ENCODE results near the gene NCKAP5. TPM values are rescaled to one million over a fixed set of nuclear protein-coding genes. Genes with fewer than 3 reads are reported as not detected.

Gene NCKAP5
- total and polyA plus RNA-seq, 2 of the 13 experiments (the other 11 are each of a cell fraction or from before 2014, with no cell fraction given): 0.01 TPM; not detected in 1

DNA sequence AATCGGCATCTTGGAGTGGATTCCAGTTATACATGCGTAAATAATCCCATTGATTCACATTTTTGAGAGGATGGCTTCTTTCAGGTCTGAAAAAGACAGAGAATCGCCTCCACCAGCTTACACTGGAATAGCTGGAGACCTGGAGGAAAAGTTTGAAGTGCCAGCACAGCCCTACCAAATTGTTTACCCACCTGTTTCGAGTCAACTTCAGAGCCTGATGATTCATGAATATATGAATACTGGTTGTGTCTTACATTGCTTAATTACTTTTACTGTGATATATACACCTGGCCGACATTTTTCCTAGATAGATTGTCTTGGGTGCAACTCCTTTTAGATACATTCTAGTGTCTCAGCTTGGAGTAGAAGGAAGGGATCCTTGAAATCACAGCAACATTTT, 335 bp upstream of the NCKAP5 start:
- CTCF ChIA-PET (ENCODE audit: low intra/inter-chr PET ratio, low total read pairs): no interaction called here
- Histone ChIP-seq H3K9me3 (ENCODE audit: low read length) (no peaks in the 10 kb centered on the region), H3K36me3 (replicated peaks in 1 of 2; ENCODE audit: control insufficient read depth in 1 of 2, insufficient read depth in 2 of 2, low read length in 2 of 2) (no peaks in the 10 kb centered on the region), H2AFZ (ENCODE audit: low read length) (no peak overlapping the region), H3K4me2 (ENCODE audit: low read depth, low read length) (no peak overlapping the region), H3K27me3 (ENCODE audit: control insufficient read depth in 1 of 2, insufficient read depth in 2 of 2, low read length in 2 of 2) (peaks cover 0 to 5% of the 10 kb centered on the region in 2 experiments; a peak in 2 of 5 replicates), H3K79me2 (ENCODE audit: insufficient read depth, low read length) (no peaks in the 10 kb centered on the region), H3K4me3 (replicated peaks in 1 of 3; ENCODE audit: insufficient read depth in 1 of 3, low read depth in 2 of 3, low read length in 3 of 3) (no peak overlapping the region), H4K20me1 (ENCODE audit: insufficient read depth, low read length) (no peaks in the 10 kb centered on the region), H3K4me1 (ENCODE audit: insufficient read depth, low read length) (peaks cover 8% of the 10 kb centered on the region; the same call in 1 of the 2 replicates), H3K27ac (ENCODE audit: extremely low read length, insufficient read depth, low read length) (no peak overlapping the region), H3K9ac (ENCODE audit: insufficient read depth, low read depth, low read length) (no peak overlapping the region)
- intact Hi-C loops (cut with micrococcal nuclease; ENCODE audit: unreplicated experiment) (no loop called here), in situ Hi-C loops (cut with HindIII; ENCODE audit: extremely low pct_ligation_motif_present, low pct_unique_long_range_greater_than_20kb) (no loop called here)
- POLR2A ChIA-PET: no interaction called here
- DNase-seq (ENCODE audit: low spot score): no peak
- ATAC-seq: no peak
- no peak for TF ChIP-seq IKZF4 (CRISPR knock-in tag; IDR thresholded peaks at IDR 0.05; ENCODE audit: borderline replicate concordance, low read depth, not compliant biosample characterization)
- TF ChIP-seq ZNF709 (CRISPR knock-in tag; IDR thresholded peaks at IDR 0.05): no peak
- TF ChIP-seq HHEX (CRISPR knock-in tag; IDR thresholded peaks at IDR 0.05): no peak
- no peak for TF ChIP-seq SPEN (CRISPR knock-in tag; IDR thresholded peaks at IDR 0.05; ENCODE audit: low read depth)
- TF ChIP-seq ZNF616 (CRISPR knock-in tag; IDR thresholded peaks at IDR 0.05; ENCODE audit: low read depth): no peak
- no peak for FAIRE-seq
- no TSS peak for BruUV-seq (replicated peaks)
- 13% methylated on average over 5 of the region's 5 CpGs for WGBS (ENCODE audit: low lambda C conversion rate)

GRCh38 chr2:133562558-133562957, 5.7 kb downstream of the NCKAP5 start:
- CTCF ChIA-PET (ENCODE audit: low intra/inter-chr PET ratio, low total read pairs): no interaction called here
- in situ Hi-C loops (cut with HindIII; ENCODE audit: extremely low pct_ligation_motif_present, low pct_unique_long_range_greater_than_20kb): no loop called here
- no peak for TF ChIP-seq YEATS4 (CRISPR knock-in tag; IDR thresholded peaks at IDR 0.05; ENCODE audit: borderline replicate concordance)
- TF ChIP-seq ZNF280B (CRISPR knock-in tag; IDR thresholded peaks at IDR 0.05; ENCODE audit: borderline replicate concordance): no peak
- TF ChIP-seq HOXA3 (CRISPR knock-in tag; IDR thresholded peaks at IDR 0.05): no peak
- no peak for TF ChIP-seq ZBTB42 (CRISPR knock-in tag; IDR thresholded peaks at IDR 0.05)
- TF ChIP-seq ZNF282 (IDR thresholded peaks at IDR 0.05; ENCODE audit: partially characterized antibody): no peak
- TF ChIP-seq CBX5 (CRISPR knock-in tag; IDR thresholded peaks at IDR 0.05; ENCODE audit: borderline replicate concordance): no peak
- TF ChIP-seq NR1H2 (CRISPR knock-in tag; IDR thresholded peaks at IDR 0.05; ENCODE audit: borderline replicate concordance, low read depth): no peak
- no peak for TF ChIP-seq TRIM22 (IDR thresholded peaks at IDR 0.05)
- TF ChIP-seq ZNF747 (CRISPR knock-in tag; IDR thresholded peaks at IDR 0.05; ENCODE audit: borderline replicate concordance): no peak
- no peak for TF ChIP-seq EHMT2 (IDR thresholded peaks at IDR 0.05; ENCODE audit: borderline replicate concordance, low read depth, low read length)
- no peak for TF ChIP-seq MTA1 (CRISPR knock-in tag; IDR thresholded peaks at IDR 0.05; ENCODE audit: borderline replicate concordance)
- no peak for TF ChIP-seq ZNF766 (CRISPR knock-in tag; IDR thresholded peaks at IDR 0.05; ENCODE audit: borderline replicate concordance)
- TF ChIP-seq GATAD1 (CRISPR knock-in tag; IDR thresholded peaks at IDR 0.05): no peak
- TF ChIP-seq SMARCC2 (IDR thresholded peaks at IDR 0.05): no peak

More at GRCh38 chr2:133562558-133562957, 5.7 kb downstream of the NCKAP5 start:
- Histone ChIP-seq H3K36me3 (replicated peaks in 1 of 2; ENCODE audit: control insufficient read depth in 1 of 2, insufficient read depth in 2 of 2, low read length in 2 of 2) (no peaks in the 10 kb centered on the region), H3K9me3 (ENCODE audit: low read length) (no peaks in the 10 kb centered on the region), H3K4me1 (ENCODE audit: insufficient read depth, low read length) (no peaks in the 10 kb centered on the region), H3K4me3 (replicated peaks in 1 of 3; ENCODE audit: insufficient read depth in 1 of 3, low read depth in 2 of 3, low read length in 3 of 3) (no peak overlapping the region), H3K79me2 (ENCODE audit: insufficient read depth, low read length) (no peaks in the 10 kb centered on the region), H3K27me3 (ENCODE audit: control insufficient read depth in 1 of 2, insufficient read depth in 2 of 2, low read length in 2 of 2) (peaks cover 0 to 1% of the 10 kb centered on the region in 2 experiments; a peak in 1 of 5 replicates), H4K20me1 (ENCODE audit: insufficient read depth, low read length) (no peaks in the 10 kb centered on the region), H3K9ac (ENCODE audit: insufficient read depth, low read depth, low read length) (no peak overlapping the region), H3K4me2 (ENCODE audit: low read depth, low read length) (no peak overlapping the region), H3K27ac (ENCODE audit: extremely low read length, insufficient read depth, low read length) (no peak overlapping the region), H2AFZ (ENCODE audit: low read length) (no peak overlapping the region)
- 11% methylated on average over 4 of the region's 4 CpGs for WGBS (ENCODE audit: low lambda C conversion rate)
- DNase-seq (ENCODE audit: low spot score): no peak
- BruUV-seq (replicated peaks): no TSS peak
- no peak for FAIRE-seq
- POLR2A ChIA-PET: no interaction called here
- intact Hi-C loops (cut with micrococcal nuclease; ENCODE audit: unreplicated experiment): no loop called here
- ATAC-seq: no peak

Measured in HepG2 (cell line).